ENCODE results near the gene HDAC7.

Gene HDAC7

DNA sequence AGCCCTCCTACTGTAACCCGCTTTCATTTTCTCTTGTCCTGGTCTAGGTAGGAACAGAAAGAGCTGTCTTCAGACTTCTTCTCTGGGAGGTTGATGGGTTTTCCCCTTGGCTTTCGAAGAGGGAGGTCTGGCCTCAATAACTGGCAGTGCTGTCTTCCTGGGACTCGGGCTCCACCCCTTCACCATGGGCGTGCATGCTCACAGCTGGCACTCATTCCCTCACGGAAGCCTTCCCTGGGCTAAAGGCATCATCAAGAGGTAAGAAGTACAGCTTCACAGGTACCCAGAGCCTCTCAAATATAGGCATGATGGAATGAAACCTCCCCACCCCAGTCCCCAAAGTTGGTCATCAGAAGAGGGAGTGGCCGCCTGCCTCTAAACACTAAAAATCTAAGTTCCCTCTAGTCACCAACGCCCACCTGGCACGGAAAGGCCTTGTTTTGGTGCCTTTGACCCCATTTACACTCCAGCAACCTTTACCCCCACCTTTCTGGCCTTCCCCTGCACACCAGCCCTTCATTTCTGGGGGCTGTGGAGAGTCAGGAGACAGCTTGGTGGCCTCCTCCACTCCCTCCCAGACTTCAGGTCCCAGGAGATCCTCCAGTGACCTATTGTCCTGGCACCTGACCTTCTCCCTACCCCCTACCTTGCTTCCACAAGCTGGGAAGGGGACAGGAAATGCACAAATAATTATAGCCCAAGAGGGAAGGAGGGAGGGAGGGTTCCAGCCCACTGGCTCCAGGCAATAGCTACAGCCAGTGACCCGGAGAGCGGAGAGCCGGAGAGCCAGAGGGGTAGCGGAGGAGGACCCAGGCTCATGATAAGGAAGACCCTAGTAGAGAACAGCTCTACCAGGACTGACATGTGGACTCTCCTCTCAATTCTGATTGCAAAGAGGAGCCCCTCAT is 63.8 kb downstream of the HDAC7 start:
- no peak for TF ChIP-seq CTCF (conservative IDR thresholded peaks at IDR 0.05; ENCODE audit: control insufficient read depth, insufficient read depth, low read depth, low read length)
- no peak for DNase-seq (ENCODE audit: low read depth)
- H3K4me3 ChIP-seq (ENCODE audit: control insufficient read depth, low read depth, low read length): no peak overlapping the region

GRCh38 chr12:47754881-47755280 is 64.8 kb downstream of the HDAC7 start:
- H3K4me3 ChIP-seq (ENCODE audit: control insufficient read depth, low read depth, low read length): no peak overlapping the region
- DNase-seq (ENCODE audit: low read depth): no peak
- TF ChIP-seq CTCF (conservative IDR thresholded peaks at IDR 0.05; ENCODE audit: control insufficient read depth, insufficient read depth, low read depth, low read length): no peak

DNA sequence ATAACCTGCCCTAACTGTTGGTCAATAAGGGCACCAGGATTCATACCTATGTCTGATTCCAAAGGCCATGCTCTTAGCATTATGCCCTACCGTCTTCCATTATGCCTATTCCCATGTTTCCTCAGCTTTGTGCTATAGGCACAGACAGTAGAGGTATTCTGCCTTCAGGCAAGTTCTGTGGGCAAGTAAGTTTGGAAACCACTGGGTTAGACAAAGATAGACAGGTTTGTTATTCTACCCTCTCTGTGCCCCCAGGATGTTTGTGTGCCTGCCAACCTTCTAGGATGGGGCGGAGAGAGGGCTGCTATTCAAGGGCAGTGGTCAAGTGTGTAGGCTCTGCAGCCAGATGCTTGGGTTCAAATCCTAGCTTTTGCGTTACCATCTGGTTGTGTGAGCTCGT is 65.6 kb downstream of the HDAC7 start:
- no peak overlapping the region for H3K4me3 ChIP-seq (ENCODE audit: control insufficient read depth, low read depth, low read length)
- TF ChIP-seq CTCF (conservative IDR thresholded peaks at IDR 0.05; ENCODE audit: control insufficient read depth, insufficient read depth, low read depth, low read length): no peak
- DNase-seq (ENCODE audit: low read depth): no peak

DNA sequence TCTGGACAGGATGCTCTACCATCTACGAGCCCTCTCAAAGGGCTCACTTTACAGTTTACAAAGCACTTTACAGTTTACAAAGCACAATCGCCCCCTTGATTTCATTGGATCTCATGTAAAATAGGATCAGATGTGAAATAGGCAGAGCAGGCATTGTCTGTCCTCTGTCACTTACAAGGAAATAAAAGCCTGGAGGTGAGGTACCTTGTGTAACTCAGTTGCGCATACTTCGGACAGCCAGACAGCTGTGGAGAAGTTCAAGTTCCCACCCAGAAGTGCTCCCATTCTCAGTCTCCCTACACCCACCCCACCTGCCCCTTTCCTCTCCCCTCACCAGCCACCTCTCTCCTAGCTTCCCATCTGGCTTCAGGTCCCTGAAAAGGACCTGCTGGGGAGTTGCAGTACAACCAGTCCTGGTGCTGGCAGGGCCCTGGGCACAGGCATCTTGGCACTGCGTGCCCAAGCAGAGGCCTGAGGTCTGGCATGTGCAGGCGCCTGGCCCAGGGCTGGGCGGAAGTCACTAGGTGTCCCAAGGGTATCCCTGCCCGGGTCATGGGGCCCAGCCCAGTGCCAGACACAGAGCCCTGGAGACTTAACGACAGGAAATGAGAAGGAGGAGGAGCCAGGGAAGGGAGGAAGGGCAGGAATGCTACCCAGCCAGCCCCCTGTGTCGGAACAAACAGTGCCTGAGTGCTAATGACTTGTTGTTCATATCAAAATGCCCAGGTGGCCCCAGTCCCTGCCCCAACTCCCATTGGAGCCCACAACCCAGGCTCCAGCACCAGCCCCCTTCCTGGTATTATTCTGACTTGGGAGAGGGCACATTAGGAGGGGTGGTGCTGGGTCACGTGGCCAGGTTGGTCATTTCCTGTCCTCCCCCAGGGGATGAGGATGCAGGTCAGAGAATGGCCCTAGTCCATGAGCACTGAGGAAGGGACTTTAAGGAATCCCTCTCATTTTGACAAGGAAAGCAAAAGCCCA is 66.4 kb downstream of the HDAC7 start:
- TF ChIP-seq CTCF (conservative IDR thresholded peaks at IDR 0.05; ENCODE audit: control insufficient read depth, insufficient read depth, low read depth, low read length): no peak
- no peak overlapping the region for H3K4me3 ChIP-seq (ENCODE audit: control insufficient read depth, low read depth, low read length)
- DNase-seq (ENCODE audit: low read depth): no peak

DNA sequence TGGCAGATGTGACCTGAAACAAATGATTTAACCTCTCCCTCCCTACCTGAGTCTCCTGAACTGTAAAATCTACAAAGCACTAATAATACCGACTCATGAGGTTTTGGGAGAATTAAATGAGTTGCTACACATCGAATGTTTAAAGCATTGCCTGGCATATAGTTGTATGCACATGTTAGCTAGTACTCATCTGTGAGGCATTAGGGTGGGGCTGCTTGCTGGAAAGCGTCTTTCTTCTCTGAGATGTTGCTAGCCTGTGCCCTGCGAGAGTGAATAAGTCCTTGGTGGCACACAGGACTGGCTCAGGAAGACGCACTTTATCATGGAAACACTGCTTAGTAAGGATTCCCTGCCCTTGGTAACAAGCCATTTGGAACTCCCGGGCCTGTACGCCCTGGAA is 67.2 kb downstream of the HDAC7 start:
- no peak overlapping the region for H3K4me3 ChIP-seq (ENCODE audit: control insufficient read depth, low read depth, low read length)
- TF ChIP-seq CTCF (conservative IDR thresholded peaks at IDR 0.05; ENCODE audit: control insufficient read depth, insufficient read depth, low read depth, low read length): no peak
- DNase-seq (ENCODE audit: low read depth): peak; percentile 63

DNA sequence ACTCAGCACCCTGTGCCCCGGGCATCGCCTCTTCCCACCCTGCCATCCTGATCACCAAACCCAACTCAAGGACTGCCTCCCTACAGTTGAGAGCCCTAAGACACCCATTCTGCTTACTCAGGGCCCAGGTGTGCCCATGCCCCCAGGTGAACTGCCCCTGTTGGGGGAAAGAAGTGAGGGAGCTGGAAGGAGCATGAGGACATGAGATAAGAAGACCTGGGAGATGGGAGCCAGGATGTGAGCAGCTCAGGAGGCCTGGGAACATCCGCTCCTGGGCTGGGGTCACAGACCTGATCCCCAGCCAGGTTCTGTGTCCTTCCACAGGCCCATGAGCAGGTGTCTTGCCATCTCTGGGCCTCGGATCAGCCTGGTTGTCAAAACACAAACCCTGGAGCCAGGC is 67.6 kb downstream of the HDAC7 start:
- no peak for TF ChIP-seq CTCF (conservative IDR thresholded peaks at IDR 0.05; ENCODE audit: control insufficient read depth, insufficient read depth, low read depth, low read length)
- DNase-seq (ENCODE audit: low read depth): no peak
- H3K4me3 ChIP-seq (ENCODE audit: control insufficient read depth, low read depth, low read length): no peak overlapping the region

All from fibroblast of mammary gland (primary cell).